GM12891 (cell line): ENCODE measurements around the gene DCC.
"Not testable (repeated sequence)": the region's sequence is repeated elsewhere in the genome, so short reads cannot be mapped to it uniquely, and the experiment has no call there.

Experiments used
- DNase-seq: peaks from one replicate; pipeline ENCODE4 v3.0.0; 2011; ENCODE audit warnings: low spot score; ENCODE audit not compliant: insufficient read length
- FAIRE-seq: peaks from 2 replicates; lab custom pipeline; 2011; peaks lifted over from hg19 to GRCh38; lab: Jason Lieb, UNC
- PAX5 ChIP-seq: IDR thresholded peaks from 2 replicates; pipeline ENCODE4 v1.6.1; 2011; ENCODE audit warnings: low read length, moderate library complexity, mild to moderate bottlenecking; ENCODE audit not compliant: insufficient read depth, severe bottlenecking
- POLR2A ChIP-seq: IDR thresholded peaks from 2 replicates; pipeline ENCODE4 v1.6.1; 2011; ENCODE audit warnings: low read depth, low read length, control low read depth
- POLR2AphosphoS5 ChIP-seq: IDR thresholded peaks from 2 replicates; pipeline ENCODE4 v1.6.1; 2011; ENCODE audit warnings: low read depth, low read length, control low read depth
- POU2F2 ChIP-seq: IDR thresholded peaks from 2 replicates; pipeline ENCODE4 v1.6.1; 2011; ENCODE audit warnings: low read depth, mild to moderate bottlenecking, control low read depth, low read length, moderate library complexity
- SPI1 ChIP-seq: IDR thresholded peaks from 2 replicates; pipeline ENCODE4 v1.6.1; 2011; ENCODE audit warnings: low read depth, low read length, control low read depth
- TAF1 ChIP-seq: IDR thresholded peaks from 2 replicates; pipeline ENCODE4 v1.6.1; 2011; ENCODE audit warnings: low read depth, low read length, control low read depth

The DCC gene

GRCh38 chr18:53451902-53452301 is 1111.9 kb downstream of the DCC start:
- TF ChIP-seq POU2F2 (no peak), TAF1 (no peak), POLR2AphosphoS5 (no peak), SPI1 (no peak), PAX5 (no peak), POLR2A (no peak)
- DNase-seq (no peak), FAIRE-seq (no peak)

GRCh38 chr18:53457068-53457467 is 1117.1 kb downstream of the DCC start:
- FAIRE-seq: no peak
- TF ChIP-seq TAF1: no peak
- no peak for TF ChIP-seq POLR2A
- no peak for TF ChIP-seq POU2F2
- TF ChIP-seq PAX5: no peak
- TF ChIP-seq POLR2AphosphoS5: no peak
- TF ChIP-seq SPI1: no peak
- DNase-seq: no peak

DNA sequence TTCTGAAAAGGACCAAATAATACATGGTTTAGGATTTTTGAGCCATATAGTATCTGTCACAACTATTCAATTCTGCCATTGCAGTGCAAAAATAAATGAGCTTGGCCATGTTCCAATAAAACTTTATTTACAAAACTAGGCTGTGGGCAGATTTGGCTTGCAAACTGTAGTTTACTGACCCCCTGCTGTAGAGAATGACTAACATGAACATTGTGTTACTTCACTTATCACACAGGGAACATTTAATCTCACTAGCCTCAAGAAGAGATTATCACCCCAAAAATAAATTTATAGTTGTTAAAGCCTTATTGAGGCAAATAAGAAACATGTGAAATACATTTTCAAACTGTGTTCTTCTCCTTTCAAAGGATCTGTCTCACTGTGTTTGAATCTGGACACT is 1118.3 kb downstream of the DCC start:
- DNase-seq (no peak), FAIRE-seq (no peak)

GRCh38 chr18:53458944-53459580 is 1119.1 kb downstream of the DCC start:
- no peak for DNase-seq
- no peak for FAIRE-seq
- TF ChIP-seq SPI1 (no peak), POLR2AphosphoS5 (no peak), POLR2A (no peak), POU2F2 (no peak), PAX5 (no peak), TAF1 (no peak)

More for the DNA sequence above, 1118.3 kb downstream of the DCC start:
- TF ChIP-seq TAF1 (no peak), PAX5 (no peak), POU2F2 (no peak), SPI1 (no peak), POLR2AphosphoS5 (no peak)

DNA sequence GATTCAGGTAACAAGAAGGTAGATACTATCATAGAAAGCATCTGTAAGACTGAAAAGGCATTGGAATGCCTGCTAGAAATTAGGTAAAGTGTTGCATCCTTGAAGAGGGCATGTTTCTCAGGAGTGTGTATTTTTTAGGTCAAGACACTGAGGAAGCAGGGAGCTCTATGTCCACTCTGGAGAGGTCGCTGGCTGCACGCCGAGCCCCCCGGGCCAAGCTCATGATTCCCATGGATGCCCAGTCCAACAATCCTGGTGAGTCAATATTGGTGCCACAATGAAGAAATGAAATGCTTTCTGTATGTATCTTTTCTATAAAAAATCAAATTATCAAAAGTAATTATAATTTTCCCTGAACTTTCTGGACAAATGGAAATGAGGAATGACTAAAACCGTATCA is 1127.8 kb downstream of the DCC start:
- DNase-seq (no peak), FAIRE-seq (no peak)
- no peak for TF ChIP-seq SPI1
- TF ChIP-seq TAF1: no peak
- TF ChIP-seq POU2F2: no peak
- no peak for TF ChIP-seq PAX5
- no peak for TF ChIP-seq POLR2AphosphoS5
- no peak for TF ChIP-seq POLR2A

DNA sequence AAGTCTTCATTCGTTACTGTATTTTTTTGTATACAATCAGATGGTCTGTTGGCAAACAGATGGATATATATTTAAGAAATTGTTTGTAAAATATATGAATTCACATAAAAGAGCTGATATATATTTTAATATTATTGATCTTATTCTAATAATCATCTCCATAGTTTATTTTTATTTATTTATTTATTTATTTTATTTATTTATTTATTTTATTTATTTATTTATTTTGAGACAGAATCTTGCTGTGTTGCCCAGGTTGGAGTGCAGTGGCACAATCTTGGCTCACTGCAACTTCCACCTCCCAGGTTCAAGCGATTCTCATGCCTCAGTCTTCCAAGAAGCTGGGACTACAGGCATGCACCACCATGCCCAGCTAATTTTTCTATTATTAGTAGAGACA is 1128.2 kb downstream of the DCC start:
- not testable (repeated sequence) for DNase-seq, FAIRE-seq

DNA sequence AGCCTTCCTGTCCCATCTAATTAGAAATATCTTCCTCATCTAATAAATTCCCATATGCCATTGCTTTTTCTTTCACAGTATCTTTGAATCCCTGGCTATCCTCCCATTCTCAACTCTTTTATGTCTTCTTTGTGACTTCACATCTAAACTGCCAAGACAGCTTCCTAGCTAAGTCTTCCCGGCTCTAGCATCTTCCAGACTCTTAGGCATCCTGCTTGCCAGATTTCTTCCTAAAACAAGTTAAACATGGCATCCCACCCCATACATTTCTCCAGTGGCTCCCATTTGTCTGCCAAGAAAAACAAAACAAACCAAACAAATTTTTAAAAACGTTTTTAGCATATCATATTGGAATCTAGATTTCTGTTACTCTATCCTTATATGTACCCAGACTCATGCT is 1132.5 kb downstream of the DCC start:
- FAIRE-seq (no peak), DNase-seq (no peak)
- no peak for TF ChIP-seq TAF1
- TF ChIP-seq PAX5: no peak
- TF ChIP-seq SPI1: no peak
- no peak for TF ChIP-seq POLR2A
- no peak for TF ChIP-seq POU2F2
- no peak for TF ChIP-seq POLR2AphosphoS5

DNA sequence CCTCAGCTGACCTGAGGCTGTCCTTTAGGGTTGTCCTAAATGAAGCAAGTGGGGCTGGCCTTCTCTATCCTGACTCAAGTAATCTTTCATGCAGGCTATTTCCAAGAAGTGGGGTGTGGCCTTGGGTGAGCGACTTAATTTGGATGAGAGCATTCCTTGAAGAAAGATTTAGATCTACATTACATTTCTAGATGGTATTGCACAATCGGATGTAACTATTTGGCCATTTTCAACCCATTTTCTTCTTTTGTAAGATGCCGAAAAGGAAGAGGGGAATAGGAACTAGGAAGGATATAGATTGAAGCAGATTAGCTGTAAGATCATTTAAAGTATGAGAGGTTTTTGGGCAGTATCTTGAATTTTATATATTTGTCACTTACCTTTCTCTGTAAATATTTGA is 1138.2 kb downstream of the DCC start:
- DNase-seq (no peak), FAIRE-seq (no peak)
- no peak for TF ChIP-seq PAX5
- no peak for TF ChIP-seq SPI1

DNA sequence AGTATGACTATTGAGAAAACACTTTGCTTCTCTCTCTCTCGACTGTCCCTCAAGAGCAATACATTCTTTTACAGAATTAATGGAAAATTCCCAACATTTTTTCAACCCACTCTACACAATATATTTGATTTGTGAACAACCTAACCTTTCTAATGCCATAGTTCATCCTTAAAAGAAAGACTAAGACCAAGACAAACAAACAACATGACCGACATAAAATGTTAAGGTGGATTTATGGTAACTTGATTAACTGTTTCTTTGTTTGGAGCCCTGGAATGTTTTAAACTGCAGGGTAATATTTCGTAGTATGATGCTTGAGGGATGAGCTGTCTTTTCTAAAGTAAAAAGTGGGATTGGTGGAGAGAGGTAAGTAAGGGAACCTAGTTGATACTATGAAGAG is 1146.3 kb downstream of the DCC start:
- TF ChIP-seq TAF1: no peak
- TF ChIP-seq POLR2AphosphoS5: no peak
- TF ChIP-seq SPI1: no peak
- TF ChIP-seq PAX5: no peak
- TF ChIP-seq POU2F2: no peak
- no peak for TF ChIP-seq POLR2A
- no peak for DNase-seq
- FAIRE-seq: no peak

DNA sequence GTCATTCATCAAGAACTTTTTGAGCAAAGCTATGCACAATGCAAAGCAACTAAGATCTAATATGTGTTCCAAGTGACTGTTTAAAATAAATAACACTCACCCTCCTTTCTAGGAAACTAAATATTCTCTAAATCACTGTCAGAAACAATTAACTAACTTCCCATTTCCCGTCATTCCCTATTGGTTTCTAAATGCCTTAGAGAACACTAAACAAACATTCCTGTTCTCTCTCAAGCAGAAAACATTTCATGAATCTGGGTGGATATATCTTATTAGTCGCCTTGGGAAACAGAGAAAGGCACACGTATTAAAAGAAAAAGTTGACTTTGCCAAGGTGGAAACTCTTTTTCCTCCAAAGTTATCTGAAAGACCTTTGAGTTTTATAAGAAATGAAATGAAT is 1149.3 kb downstream of the DCC start:
- FAIRE-seq (no peak), DNase-seq (no peak)
- no peak for TF ChIP-seq PAX5

DNA sequence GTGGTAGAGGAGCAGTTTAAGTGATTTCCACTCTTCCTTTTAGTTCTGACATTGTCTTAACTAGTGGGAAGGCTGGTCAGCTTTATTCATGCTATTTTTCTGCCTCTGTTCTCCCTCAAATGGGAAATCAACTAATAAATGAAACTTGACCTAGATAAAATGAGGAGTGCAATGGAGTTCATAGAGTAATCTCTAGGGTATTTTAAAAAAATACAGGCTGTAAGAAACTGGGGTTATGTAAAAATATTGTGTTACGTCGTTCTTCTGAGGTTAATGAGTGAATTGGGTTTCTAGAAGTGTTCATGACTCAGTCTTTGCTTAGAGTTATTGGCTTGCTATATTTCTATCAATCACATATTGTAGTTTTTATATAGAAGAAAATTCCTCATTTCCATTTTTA is 1150.0 kb downstream of the DCC start:
- no peak for TF ChIP-seq POLR2AphosphoS5
- TF ChIP-seq POLR2A: no peak
- TF ChIP-seq SPI1: no peak
- no peak for TF ChIP-seq POU2F2
- FAIRE-seq (no peak), DNase-seq (no peak)

GRCh38 chr18:53496028-53496427 is 1156.0 kb downstream of the DCC start:
- no peak for DNase-seq
- TF ChIP-seq POU2F2 (no peak), TAF1 (no peak), POLR2AphosphoS5 (no peak), POLR2A (no peak), SPI1 (no peak), PAX5 (no peak)
- FAIRE-seq: no peak
